Right cardiac atrium (tissue), 5 donors: Measurements from ENCODE around the gene TTLL11. TPM values are rescaled to one million over a fixed set of nuclear protein-coding genes. Genes with fewer than 3 reads are reported as not detected.
"Not testable (repeated sequence)": the region's sequence is repeated elsewhere in the genome, so short reads cannot be mapped to it uniquely, and the experiment has no call there.

ENCODE experiments used
- ATAC-seq, 2 donors: fragments of 200-7000 bp; cut with Tn5 transposase; one replicate each; pipeline versions ENCODE4 v1.8.0 to v1.9.1; 2020; ENCODE audit warnings: moderate library complexity in 2 of 2, mild to moderate bottlenecking in 1 of 2
- DNase-seq, 3 donors: peaks; one replicate each; pipeline ENCODE4 v3.0.0-alpha.2; 2020
- H3K27ac ChIP-seq: one replicate; pipeline ENCODE4 v1.5.1; 2013; ENCODE audit warnings: mild to moderate bottlenecking, low read length, control low read depth, moderate library complexity
- H3K27me3 ChIP-seq: one replicate; pipeline ENCODE4 v1.6.1; 2013; ENCODE audit not compliant: control insufficient read depth, insufficient read depth
- H3K4me1 ChIP-seq: one replicate; pipeline ENCODE4 v1.6.1; 2013; ENCODE audit warnings: low read length; ENCODE audit not compliant: control insufficient read depth, insufficient read depth
- H3K4me3 ChIP-seq: one replicate; pipeline ENCODE4 v1.5.1; 2013; ENCODE audit warnings: low read length, control low read depth
- H3K9me3 ChIP-seq: one replicate; pipeline ENCODE4 v1.6.1; 2013; ENCODE audit warnings: low read length; ENCODE audit not compliant: control insufficient read depth
- WGBS: extraction: QIAGEN DNeasy Blood & Tissue Kit; methylation state at CpG from one replicate; pipeline ENCODE4 v1.1.7; 2013; 5-methylcytosine and 5-hydroxymethylcytosine counted together
- intact Hi-C, 4 donors: fragments of 100-400 bp; cut with DNase I; formaldehyde crosslinking; loops; one replicate each; pipeline versions ENCODE4 v1.11.0 to v1.14.0; 2022 to 2023
- polyA plus RNA-seq: library from polyadenylated mRNA; stranded (reverse); fragments of 200-250 nt; gene quantifications from one replicate; pipeline ENCODE4 v1.2.3, GENCODE V29; 2013
- total RNA-seq, 4 donors: library from RNA; stranded (reverse); fragmentation: NEBNext Ultra II Directional; extraction: Animal tissue kit (Norgen Biotek cat#: 25700); gene quantifications; one replicate each; pipeline ENCODE4 v1.2.1, GENCODE V29; 2021
- donor health status: healthy with polysubstance abuse.
- donor health status: DM: no; HTN: yes; CAD: no.
- donor health status: DM: no; HTN: no; CAD: no.
- donor health status: DM: no; HTN: yes; CAD: no; lungs with severe emphysema.
- donor health status: DM: yes; HTN: yes; CAD: no.

Gene TTLL11
- total and polyA plus RNA-seq, 5 donors: 3.4 to 8.6 (median 5.7) TPM

DNA sequence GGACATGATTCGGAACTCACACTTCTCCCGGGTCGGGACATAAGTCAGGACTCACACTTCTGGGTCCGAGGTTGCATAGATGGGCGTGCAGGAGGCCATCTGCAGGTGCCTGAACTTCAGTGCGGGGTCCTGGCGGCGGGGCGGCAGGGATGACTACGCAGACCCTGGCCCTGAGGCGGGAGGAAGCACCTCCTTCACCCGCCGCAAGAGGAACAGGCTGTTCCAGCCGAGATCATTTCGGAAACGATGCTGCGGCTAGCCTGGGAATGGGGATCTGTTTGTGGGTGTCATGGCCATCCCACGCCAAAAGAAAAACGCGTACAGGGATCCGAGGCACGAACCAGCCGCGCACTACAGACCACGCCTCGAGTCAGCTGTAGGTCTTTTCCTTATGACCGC lies 196.6 kb downstream of the TTLL11 start:
- no peak overlapping the region for H3K27ac ChIP-seq
- peak in 1 of 2 donors; percentile 10 for ATAC-seq
- no peaks in the 10 kb centered on the region for H3K27me3 ChIP-seq
- DNase-seq: no peak
- H3K4me3 ChIP-seq: no peak overlapping the region
- WGBS: 91% methylated on average over 27 of the region's 27 CpGs
- H3K9me3 ChIP-seq: no peaks in the 10 kb centered on the region
- H3K4me1 ChIP-seq: peaks cover 4% of the 10 kb centered on the region
- intact Hi-C loops: no loop called here

DNA sequence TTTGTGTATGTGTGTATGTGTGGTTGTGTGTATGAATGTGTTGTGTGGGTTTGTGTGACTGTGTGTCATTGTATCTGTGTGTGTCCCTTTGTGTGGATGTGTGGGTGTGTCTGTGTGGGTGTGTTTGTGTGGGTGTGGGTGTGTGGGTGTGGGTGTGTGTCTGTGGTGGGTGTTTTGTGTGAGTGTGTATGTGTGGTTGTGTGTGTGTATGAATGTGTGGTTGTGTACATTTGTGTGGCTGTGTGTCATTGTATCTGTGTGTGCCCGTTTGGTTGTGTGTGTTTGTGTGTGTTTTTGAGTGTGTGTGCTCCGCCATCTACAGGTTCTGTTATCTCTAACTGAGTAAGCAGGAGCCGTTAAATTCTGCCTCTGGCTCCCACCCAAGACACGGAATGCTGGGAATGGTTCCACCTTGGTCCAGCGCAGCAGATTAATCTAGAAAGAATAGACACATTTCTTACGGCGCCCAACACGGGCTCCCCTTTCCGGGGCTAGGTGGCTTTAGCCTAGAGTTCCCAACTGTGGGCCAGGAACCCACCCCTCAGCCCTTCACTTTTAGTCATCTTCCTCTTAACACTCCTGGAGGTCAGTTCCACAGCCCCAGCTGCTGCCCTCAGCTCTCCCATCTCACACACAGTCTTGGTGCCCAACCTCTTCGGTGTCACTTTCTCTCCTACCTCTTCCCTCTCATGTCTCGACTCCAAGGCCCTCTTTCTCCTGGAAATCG lies 197.1 kb downstream of the TTLL11 start:
- intact Hi-C loops: no loop called here
- ATAC-seq (peak in 1 of 2 donors; percentile 72), DNase-seq (peak in 2 of 3 donors; percentile 63 to 65)
- WGBS: 39% methylated on average over 12 of the region's 12 CpGs
- Histone ChIP-seq H3K9me3 (no peaks in the 10 kb centered on the region), H3K4me3 (no peak overlapping the region), H3K27me3 (no peaks in the 10 kb centered on the region), H3K27ac (no peak overlapping the region), H3K4me1 (peaks cover 4% of the 10 kb centered on the region)

DNA sequence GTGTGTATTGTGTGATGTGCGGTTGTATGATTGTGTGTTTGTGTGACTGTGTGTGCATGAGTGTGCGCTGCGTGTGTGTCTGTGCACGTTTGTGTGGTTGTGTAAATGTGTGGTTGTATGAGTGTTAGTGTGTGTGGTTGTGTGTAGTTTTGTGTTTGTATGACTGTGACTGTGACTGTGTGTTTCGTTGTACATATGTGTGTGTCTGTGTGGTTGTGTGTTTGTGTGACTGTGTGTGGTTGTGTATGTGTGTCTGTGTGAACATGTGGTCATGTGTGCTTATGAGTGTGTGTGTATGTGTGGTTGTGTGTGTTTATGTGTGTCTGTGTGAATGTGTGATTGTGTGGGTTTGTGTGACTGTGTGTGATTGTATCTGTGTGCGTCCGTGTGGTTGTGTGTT lies 197.8 kb downstream of the TTLL11 start:
- H3K27me3 ChIP-seq: no peaks in the 10 kb centered on the region
- peaks cover 4% of the 10 kb centered on the region for H3K4me1 ChIP-seq
- 76% methylated on average over 7 of the region's 7 CpGs for WGBS
- no peak overlapping the region for H3K4me3 ChIP-seq
- no peak for DNase-seq
- H3K9me3 ChIP-seq: no peaks in the 10 kb centered on the region
- intact Hi-C loops: no loop called here
- H3K27ac ChIP-seq: no peak overlapping the region
- ATAC-seq: no peak

DNA sequence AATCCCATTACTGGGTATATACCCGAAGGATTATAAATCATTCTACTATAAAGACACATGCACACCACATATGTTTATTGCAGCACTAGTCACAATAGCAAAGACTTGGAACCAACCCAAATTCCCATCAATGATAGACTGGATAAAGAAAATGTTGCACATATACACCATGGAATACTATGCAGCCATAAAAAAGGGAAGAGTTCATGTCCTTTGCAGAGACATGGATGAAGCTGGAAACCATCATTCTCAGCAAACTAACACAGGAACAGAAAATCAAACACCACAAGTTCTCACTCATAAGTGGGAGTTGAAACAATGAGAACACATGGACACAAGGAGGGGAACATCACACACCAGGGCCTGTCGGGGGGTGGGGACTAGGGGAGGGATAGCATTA lies 198.7 kb downstream of the TTLL11 start:
- H3K4me1 ChIP-seq, H3K27ac ChIP-seq, H3K9me3 ChIP-seq, intact Hi-C loops, ATAC-seq, DNase-seq, H3K27me3 ChIP-seq, H3K4me3 ChIP-seq: not testable (repeated sequence)
- 73% methylated on average over 2 of the region's 2 CpGs for WGBS

DNA sequence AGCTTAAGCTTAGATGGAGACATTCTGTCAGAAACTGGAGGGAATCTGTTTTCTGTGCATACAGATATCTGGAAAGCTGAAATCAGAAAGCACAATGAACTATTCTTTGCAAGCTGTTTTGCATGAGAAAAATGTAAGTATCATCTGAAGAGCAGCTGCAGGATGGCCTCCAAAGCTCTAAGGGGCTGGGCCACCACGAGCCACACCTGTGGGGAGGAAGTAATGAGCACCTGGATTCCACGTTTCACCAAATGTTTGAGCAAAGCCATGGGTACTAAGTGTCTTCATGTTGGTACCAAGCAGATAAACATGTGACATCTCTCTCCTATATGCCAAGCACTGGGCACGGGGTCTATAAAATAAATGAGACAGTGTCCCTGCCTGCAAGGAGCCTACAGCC lies 199.3 kb downstream of the TTLL11 start:
- no peak overlapping the region for H3K4me3 ChIP-seq
- WGBS: 95% methylated on average over 3 of the region's 3 CpGs
- H3K4me1 ChIP-seq: peaks cover 4% of the 10 kb centered on the region
- H3K27me3 ChIP-seq: no peaks in the 10 kb centered on the region
- ATAC-seq (no peak), DNase-seq (no peak)
- no peaks in the 10 kb centered on the region for H3K9me3 ChIP-seq
- no peak overlapping the region for H3K27ac ChIP-seq
- intact Hi-C loops: no loop called here

DNA sequence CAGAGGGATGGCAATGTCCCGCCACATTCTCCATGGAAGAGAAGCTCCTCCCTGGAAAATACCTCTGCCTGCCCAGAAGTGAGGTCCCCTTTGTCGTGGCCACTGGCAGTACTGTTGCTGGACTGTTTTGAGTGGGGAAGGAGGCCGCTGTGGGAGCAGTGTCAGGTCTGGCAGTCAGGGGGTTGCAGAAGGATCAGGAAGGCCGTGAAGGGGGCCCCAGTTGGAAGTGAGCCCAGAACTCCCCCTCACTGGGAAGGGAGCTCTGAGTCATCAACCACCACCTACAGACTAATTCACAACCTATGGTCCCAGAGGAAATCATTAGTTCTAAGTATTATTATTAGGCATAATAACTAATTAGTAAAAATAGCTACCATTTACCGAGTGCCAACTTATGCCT lies 200.4 kb downstream of the TTLL11 start:
- DNase-seq (no peak), ATAC-seq (no peak)
- Histone ChIP-seq H3K4me3 (no peak overlapping the region), H3K4me1 (peaks cover 2% of the 10 kb centered on the region), H3K9me3 (no peaks in the 10 kb centered on the region), H3K27me3 (no peaks in the 10 kb centered on the region), H3K27ac (no peak overlapping the region)
- intact Hi-C loops: no loop called here
- 85% methylated on average over 5 of the region's 5 CpGs for WGBS

DNA sequence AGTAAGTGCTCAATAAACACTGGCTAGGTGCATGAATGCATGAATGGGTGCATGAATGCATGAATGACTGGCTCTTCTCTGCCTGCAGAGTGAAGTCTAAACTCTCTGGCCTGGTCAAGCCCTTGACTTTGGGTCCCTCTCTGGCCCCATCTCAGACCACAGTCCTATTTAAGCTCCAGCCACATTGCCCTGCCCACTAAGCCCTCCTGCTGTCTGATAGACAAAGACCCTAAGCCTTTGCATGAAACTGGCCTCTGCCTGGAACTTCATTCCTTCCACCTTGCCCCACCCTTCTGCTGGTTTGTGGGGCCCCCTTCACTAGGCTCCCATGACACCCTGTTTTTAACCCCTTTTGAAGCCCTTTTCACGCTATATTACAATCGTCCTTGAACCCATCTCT lies 202.4 kb downstream of the TTLL11 start:
- ATAC-seq (no peak), DNase-seq (no peak)
- H3K27me3 ChIP-seq: no peaks in the 10 kb centered on the region
- no peaks in the 10 kb centered on the region for H3K9me3 ChIP-seq
- H3K27ac ChIP-seq: no peak overlapping the region
- WGBS: 83% methylated on average over 2 of the region's 2 CpGs
- H3K4me3 ChIP-seq: no peak overlapping the region
- H3K4me1 ChIP-seq: peaks cover under 1% of the 10 kb centered on the region
- intact Hi-C loops: no loop called here

DNA sequence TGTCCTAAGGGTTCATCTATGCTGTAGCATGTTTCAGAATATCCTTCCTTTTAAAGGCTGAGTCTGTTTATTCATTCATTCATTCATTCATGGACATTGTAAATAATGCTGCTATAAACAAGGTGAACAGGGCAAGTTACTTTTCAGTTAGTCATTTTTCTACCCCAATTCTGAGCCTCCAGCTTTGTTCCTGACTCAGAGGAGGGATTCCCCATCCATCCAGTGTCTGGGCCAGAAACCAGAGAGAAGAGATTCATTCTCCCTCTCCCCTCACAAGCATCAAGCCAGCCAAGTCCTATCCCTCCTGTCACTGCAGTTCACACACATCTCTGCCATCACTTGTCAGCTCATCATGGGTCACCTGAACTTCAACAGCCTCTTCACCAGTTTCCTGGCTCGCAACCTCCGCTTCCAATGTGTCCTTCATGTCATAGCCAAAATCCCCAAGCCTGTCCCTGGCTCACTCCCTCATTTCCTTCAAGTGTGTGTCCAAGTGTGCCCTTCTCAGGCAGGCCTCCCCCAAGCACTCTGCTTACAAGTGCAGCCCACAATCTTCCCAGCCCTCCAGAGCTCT lies 203.0 kb downstream of the TTLL11 start:
- Histone ChIP-seq H3K9me3 (no peaks in the 10 kb centered on the region), H3K27ac (no peak overlapping the region), H3K4me1 (no peaks in the 10 kb centered on the region), H3K27me3 (no peaks in the 10 kb centered on the region), H3K4me3 (no peak overlapping the region)
- WGBS: 74% methylated on average over 2 of the region's 2 CpGs
- peak in 1 of 3 donors; percentile 65 for DNase-seq
- intact Hi-C loops: no loop called here
- peak; percentile 68 to 84 for ATAC-seq

DNA sequence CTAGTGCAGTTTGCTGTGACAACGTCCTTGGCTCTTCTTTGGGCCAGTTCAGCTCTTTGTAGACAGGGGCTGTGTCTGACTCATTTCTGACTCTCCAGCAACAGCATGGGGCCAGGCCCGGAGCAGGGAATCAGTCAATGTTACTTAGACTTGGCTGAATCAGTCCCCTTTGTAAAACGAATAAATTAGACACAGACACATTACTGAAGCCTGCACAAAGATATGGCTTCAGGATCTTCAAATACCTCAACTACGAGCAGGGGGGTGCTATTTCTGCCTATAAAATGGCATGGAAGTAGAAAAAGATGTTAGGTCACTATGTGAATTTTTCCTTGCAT lies 204.7 kb downstream of the TTLL11 start:
- intact Hi-C loops: no loop called here
- ATAC-seq (peak in 1 of 2 donors; percentile 61), DNase-seq (peak in 1 of 3 donors; percentile 45)

GRCh38 chr9:121887553-121888437 lies 205.3 kb downstream of the TTLL11 start:
- DNase-seq: no peak
- Histone ChIP-seq H3K27ac (no peak overlapping the region), H3K4me1 (no peaks in the 10 kb centered on the region), H3K27me3 (no peaks in the 10 kb centered on the region), H3K9me3 (no peaks in the 10 kb centered on the region), H3K4me3 (no peak overlapping the region)
- WGBS: 60% methylated on average over 13 of the region's 13 CpGs
- no peak for ATAC-seq
- intact Hi-C loops: no loop called here

More for the DNA sequence above, 204.7 kb downstream of the TTLL11 start:
- Histone ChIP-seq H3K27me3 (no peaks in the 10 kb centered on the region), H3K9me3 (no peaks in the 10 kb centered on the region), H3K4me1 (no peaks in the 10 kb centered on the region), H3K27ac (no peak overlapping the region), H3K4me3 (no peak overlapping the region)
- WGBS: 60% methylated on average over 4 of the region's 4 CpGs
